ENCODE data around the gene TOGARAM1.

The TOGARAM1 gene

DNA sequence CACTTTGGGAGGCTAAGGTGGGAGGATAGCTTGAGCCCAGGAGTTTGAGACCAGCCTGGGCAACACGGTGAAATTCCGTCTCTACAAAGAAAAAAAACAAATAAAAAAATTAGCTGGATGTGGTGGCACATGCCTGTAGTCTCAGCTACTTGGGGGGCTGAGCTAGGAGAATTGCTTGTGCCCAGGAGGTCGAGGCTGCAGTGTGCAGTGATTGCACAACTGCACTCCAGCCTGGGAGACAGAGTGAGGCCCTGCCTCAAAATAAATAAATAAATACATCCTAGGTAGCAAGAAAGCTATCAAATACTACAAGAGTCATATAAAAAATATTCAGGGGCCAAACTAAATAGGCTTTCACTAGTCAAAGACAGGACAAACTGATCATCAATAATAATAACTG, 6.5 kb upstream of the TOGARAM1 start:
- FAIRE-seq (no peak), DNase-seq (ENCODE audit: insufficient read length, low spot score) (no peak)
- TF ChIP-seq, protein P1, sequence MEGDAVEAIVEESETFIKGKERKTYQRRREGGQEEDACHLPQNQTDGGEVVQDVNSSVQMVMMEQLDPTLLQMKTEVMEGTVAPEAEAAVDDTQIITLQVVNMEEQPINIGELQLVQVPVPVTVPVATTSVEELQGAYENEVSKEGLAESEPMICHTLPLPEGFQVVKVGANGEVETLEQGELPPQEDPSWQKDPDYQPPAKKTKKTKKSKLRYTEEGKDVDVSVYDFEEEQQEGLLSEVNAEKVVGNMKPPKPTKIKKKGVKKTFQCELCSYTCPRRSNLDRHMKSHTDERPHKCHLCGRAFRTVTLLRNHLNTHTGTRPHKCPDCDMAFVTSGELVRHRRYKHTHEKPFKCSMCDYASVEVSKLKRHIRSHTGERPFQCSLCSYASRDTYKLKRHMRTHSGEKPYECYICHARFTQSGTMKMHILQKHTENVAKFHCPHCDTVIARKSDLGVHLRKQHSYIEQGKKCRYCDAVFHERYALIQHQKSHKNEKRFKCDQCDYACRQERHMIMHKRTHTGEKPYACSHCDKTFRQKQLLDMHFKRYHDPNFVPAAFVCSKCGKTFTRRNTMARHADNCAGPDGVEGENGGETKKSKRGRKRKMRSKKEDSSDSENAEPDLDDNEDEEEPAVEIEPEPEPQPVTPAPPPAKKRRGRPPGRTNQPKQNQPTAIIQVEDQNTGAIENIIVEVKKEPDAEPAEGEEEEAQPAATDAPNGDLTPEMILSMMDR (IDR thresholded peaks at IDR 0.05; ENCODE audit: insufficient read depth, missing control alignments) = no peak

DNA sequence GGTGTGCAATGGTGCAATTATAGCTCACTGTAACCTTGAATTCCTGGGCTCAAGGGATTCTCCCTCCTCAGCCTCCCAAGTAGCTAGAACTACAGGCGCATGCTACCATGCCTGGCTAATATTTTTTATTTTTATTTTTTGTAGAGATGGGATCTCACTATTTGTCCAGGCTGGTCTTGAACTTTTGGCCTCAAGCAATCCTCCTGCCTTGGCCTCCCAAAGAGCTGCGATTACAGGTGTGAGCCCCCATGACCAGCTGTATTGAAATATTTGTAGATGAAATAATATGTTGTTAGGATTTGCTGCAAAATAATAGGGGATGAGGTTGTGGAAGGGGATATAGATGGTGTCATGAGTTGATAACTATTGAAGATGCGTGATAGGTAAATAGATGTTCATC, 5.1 kb upstream of the TOGARAM1 start:
- TF ChIP-seq, protein P1 (IDR thresholded peaks at IDR 0.05; ENCODE audit: insufficient read depth, missing control alignments) = no peak
- FAIRE-seq (no peak), DNase-seq (ENCODE audit: insufficient read length, low spot score) (no peak)

DNA sequence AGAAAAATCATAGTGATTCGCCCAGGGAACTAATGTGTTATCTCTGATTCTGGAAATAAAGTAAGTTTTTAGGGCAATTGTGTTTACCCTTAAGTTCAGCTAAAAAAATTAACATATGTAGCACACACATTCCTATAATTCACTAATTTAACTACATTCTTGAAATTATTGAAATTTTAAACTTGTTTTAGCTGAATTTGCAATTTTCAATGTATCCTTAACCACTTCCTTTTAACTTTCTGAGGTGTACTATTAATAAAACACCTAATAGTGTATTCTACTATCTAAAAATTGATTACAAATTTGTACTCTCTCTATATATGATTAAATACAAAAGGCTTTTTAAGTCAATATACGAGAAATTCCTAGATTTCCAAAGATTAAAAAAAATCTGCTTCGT, 2.5 kb upstream of the TOGARAM1 start:
- no peak for FAIRE-seq
- TF ChIP-seq, protein P1 (IDR thresholded peaks at IDR 0.05; ENCODE audit: insufficient read depth, missing control alignments) = no peak
- no peak for DNase-seq (ENCODE audit: insufficient read length, low spot score)

DNA sequence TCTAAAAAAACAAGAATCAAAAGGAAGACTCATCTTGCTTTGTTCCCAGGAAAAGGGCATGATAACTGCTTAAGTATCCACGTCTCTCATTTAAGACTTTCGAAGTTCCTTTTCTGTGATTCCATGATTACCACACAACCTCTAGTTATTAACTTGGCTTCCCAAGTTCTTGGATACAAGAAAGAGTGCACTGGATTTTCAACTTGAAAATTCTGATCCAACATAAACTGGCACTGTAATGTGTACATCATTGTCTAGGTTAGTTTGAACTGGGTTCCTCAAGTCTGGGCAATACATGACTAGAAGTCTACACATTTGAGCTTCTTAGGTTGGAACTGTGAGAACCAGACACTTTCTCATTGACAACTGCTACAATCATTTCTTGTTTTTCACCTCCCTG, 1.8 kb upstream of the TOGARAM1 start:
- DNase-seq (ENCODE audit: insufficient read length, low spot score) (no peak), FAIRE-seq (no peak)
- TF ChIP-seq, protein P1 (IDR thresholded peaks at IDR 0.05; ENCODE audit: insufficient read depth, missing control alignments) = no peak

DNA sequence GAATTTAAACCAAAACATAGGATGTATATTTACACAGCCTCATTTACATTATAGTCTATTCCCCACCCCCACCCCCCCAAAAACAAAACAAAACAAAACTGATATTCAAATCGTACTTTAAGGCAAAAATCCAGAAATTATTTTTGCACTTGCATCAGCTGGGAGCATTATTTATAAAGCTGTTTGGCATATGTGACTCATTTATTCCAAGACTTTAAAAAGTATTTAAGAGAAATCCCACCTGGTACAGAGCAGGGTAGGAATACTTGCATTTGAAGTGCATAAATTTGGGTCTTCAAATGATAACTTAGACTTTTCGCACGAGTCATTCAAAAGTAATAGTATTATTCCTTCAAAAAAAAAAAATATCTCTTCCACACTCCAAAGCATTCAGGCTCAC, 1.3 kb upstream of the TOGARAM1 start:
- FAIRE-seq (no peak), DNase-seq (ENCODE audit: insufficient read length, low spot score) (no peak)
- TF ChIP-seq, protein P1 (IDR thresholded peaks at IDR 0.05; ENCODE audit: insufficient read depth, missing control alignments) = no peak

DNA sequence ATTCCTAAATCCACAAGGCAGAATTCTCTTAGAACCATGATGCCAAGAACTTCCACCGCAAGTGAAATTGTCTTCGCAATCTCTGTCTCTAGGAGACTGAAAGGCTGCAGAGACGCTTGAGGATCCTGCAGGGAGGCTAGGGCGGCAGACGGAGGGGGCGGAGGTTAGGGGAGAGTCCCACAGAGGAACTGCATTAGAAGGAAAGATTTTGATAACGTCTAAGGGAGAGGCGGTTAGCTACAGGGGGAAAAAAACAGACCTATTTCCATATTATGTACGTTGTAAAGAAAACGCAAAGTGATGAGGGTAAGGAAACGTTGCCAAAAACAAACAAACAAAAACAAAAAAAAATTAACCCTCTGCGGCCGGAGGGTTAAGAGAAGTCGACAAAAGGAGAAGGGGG, 838 bp upstream of the TOGARAM1 start:
- DNase-seq (ENCODE audit: insufficient read length, low spot score) (no peak), FAIRE-seq (no peak)
- TF ChIP-seq, protein P1 (IDR thresholded peaks at IDR 0.05; ENCODE audit: insufficient read depth, missing control alignments) = no peak

DNA sequence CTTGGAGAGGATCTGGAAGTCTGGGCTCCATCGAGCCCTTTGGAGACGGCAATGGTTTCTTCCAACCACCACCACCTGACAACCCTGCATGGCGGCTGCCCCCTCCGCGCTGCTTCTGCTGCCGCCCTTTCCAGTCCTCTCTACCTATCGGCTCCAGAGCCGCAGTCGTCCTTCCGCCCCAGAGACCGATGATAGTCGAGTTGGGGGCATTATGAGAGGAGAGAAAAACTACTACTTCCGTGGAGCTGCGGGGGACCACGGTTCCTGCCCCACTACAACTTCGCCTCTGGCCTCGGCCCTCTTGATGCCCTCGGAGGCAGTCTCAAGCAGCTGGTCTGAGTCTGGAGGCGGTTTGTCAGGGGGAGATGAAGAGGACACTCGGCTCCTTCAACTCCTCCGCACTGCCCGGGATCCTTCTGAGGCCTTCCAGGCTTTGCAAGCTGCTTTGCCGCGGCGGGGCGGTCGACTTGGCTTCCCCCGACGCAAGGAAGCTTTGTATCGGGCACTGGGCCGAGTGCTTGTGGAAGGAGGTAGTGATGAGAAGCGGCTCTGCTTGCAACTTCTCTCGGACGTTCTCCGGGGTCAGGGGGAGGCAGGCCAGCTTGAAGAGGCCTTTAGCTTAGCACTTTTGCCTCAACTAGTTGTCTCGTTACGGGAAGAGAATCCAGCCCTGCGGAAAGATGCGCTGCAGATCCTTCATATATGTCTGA, 499 bp downstream of the TOGARAM1 start:
- FAIRE-seq = no peak
- TF ChIP-seq, protein P1 (IDR thresholded peaks at IDR 0.05; ENCODE audit: insufficient read depth, missing control alignments) = no peak
- no peak for DNase-seq (ENCODE audit: insufficient read length, low spot score)
